T-helper 2 cell treated with Interferon-gamma antibody and Interleukin-4, amounts not matched to agents 100 ng/mL and 5 ng/mL, for 36 hours (primary cell): ENCODE data around the gene TRAF7. TPM values are rescaled to one million over a fixed set of nuclear protein-coding genes. Genes with fewer than 3 reads are reported as not detected.

Source experiments
- intact Hi-C: fragments of 100-400 bp; cut with micrococcal nuclease; formaldehyde crosslinking; loops from one replicate; pipeline ENCODE4 v1.15.1; 2023
- total RNA-seq: library from RNA; stranded (reverse); gene quantifications from 2 replicates; pipeline ENCODE4 v1.2.3, GENCODE V29; 2022

The TRAF7 gene
- total RNA-seq, 1 donor from 2014 or later: 57.6 TPM

GRCh38 chr16:2147981-2148671, 7.5 kb upstream of the TRAF7 start, which contains the start of gene RAB26:
Gene RAB26 (plus strand): TSS chr16:2148625. CDS start chr16:2148784, 159 bp downstream.
- intact Hi-C loops: no loop called here

DNA sequence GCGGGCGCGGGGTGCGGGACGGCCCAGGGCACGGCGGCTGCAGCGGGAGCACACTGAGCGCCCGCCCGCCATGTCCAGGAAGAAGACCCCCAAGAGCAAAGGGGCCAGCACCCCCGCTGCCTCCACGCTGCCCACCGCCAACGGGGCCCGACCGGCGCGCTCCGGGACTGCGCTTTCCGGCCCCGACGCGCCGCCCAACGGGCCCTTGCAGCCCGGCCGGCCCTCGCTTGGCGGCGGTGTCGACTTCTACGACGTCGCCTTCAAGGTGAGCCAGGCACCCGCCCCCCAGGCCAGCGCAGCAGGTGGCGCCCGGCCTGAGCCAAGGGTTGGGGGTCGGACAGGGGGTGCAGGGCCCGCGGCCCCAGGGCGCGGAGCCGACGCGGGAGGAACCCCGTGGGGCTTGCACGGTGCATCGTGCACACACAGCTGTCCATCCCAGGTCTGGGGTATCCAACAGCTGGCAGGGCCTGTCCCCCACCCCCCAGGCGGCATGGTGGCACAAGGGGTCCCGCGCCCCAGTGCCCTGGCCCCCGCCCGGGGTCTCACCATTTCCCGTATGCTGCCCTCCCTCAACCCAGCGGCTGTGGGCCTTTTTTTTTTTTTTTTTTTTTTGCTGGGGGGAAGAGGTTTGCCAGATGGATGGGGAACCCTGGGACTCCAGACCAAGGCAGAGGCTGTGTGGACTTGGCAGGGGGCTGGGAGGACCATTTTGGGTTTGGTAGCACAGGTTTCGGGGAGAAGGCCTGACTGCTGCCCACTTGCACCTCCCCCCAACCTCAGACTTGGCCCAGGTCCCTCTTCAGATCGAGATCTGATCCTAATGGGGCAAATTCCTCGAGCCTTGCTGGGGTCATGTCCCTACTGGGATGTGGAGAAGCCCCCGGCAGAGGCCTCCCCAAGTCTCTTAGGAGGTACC, 6.6 kb upstream of the TRAF7 start:
- intact Hi-C loops: no loop called here

GRCh38 chr16:2149630-2150417, 5.8 kb upstream of the TRAF7 start:
- intact Hi-C loops: no loop called here

DNA sequence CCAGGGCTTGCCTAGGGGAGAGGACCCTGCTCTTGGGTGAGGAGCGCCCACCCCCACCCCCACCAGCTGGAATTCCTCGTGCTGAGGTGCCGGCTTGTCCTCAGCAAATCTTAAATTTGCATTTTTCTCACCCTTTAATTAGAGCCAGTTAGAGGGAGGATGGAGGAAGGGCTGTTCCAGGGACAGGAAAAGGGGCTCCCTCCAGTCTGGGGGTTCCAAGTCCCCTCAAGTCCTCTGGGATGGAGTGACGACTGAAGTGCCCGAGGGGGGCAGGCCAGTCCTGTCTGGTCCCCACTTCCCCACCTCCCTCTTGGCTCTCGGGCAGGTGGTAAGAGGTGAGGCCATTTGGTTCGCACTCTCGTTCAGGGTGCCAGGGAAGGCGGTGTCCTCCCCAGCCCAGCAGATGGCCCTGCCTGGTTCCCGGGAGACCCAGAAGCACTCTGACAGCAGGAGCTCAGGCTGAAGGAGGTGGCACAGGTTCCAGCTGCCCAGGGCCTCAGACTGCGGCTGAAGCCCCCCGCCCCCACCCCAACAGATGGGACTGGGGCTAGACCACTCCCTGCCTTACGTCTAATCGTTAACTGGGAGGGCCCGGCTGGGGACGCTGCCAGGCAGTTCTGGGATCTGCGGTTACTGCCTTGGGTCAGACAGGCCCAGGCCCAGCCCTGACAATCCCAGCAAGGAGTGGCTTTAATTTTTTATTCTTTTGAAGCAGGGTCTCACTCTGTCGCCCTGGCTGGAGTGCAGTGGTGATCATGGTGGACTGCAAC, 5.0 kb upstream of the TRAF7 start:
- intact Hi-C loops: no loop called here

GRCh38 chr16:2151188-2152091, 4.1 kb upstream of the TRAF7 start:
- intact Hi-C loops: no loop called here

- intact Hi-C loops: no loop called here
Measured at GRCh38 chr16:2152695-2153506, 2.7 kb upstream of the TRAF7 start.

- intact Hi-C loops: loop anchor here (1.0 to 5.0 kb wide), 4 partner anchors 18 to 144 kb away; partner anchors contain the start of genes MLST8, NTHL1 and TSC2
Measured at GRCh38 chr16:2154533-2155090, 970 bp upstream of the TRAF7 start.

DNA sequence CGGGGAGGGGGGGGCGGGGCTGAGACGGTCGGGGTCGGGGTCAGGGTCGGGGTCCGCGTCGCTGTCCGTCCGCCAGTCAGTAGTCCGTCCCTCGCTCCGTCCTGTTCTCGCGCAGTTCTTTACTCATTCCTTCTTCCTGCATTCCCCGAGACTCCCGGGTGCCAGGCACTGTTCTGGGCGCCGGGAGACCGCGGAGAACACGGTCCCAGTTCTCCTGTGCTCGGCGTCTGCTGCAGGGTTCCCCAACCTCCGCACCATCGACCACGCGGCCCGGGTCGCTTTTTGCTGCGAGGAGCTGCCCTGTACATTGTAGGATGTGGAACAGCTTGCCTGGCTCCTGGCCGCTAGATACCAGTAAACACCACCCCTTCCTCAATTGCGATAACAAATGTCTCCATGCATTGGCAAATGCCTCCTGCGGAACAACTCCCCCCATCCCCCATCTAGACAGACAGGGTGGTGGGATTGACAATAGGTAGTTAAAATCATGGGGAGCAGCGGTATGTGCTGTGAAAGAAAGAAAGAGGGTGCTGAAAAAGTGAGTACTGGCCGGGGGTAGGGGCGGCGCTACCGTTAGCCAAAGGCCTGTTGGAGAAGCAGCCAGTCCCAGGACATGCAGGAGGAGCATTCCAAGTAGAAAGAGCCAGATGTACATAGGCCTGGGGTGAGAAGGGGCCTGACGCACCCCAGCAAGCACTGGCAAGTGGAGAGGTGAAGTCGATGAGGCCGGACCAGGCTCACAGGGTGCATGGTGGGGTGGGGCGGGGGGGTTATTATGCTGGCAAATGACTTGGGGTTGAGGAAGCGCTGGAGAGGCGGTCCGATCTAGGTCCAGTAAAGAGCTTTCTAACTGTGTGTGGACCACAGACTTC, 631 bp downstream of the TRAF7 start:
- intact Hi-C loops: loop anchor here (1.0 to 5.0 kb wide), 4 partner anchors 20 to 146 kb away; partner anchors contain the start of genes MLST8, NTHL1 and TSC2

DNA sequence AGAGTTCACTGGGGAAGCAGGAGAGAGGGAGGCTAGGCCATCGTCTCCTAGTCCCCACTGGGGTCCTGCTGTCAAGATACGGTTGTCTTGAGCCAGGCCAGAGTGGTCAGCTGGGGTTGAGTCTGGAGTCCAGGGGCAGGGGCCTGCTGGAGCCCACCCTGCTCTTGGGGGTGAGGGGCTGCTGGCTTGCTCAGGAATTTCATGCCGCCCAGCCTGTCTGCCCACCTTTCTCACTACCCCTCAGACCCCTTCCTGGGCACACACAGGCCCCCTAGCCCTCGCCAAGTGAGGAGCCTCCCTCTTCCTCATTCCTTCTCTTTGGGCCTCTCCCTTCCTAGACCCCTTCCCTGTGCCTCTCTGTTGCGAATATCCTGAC, 1.3 kb downstream of the TRAF7 start:
- intact Hi-C loops: loop anchor here (5.0 kb wide), 1 partner anchor 50 kb away; the partner anchor contains the start of gene MLST8

GRCh38 chr16:2157480-2158261, 2.1 kb downstream of the TRAF7 start:
- intact Hi-C loops: loop anchor here (5.0 kb wide), 1 partner anchor 50 kb away; the partner anchor contains the start of gene MLST8

DNA sequence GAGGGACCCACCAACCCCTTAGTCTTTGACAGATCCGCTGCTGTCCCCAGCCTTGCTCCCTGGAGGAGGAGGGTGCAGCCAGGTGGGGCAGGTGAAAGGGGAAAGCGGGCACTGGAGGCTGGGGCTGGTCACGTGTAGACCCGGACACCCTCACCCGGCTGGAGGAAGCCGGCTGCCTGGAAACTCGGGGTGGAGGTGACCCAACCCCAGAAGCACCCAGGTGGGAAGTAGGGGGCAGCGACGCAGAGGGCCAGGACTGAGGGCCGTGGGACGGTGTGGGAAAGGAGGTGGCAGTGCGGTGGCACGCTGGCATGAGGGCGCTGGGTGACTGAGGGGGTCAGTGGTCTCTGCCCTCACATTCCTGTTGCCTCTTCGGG, 2.7 kb downstream of the TRAF7 start:
- intact Hi-C loops: loop anchor here (5.0 kb wide), 1 partner anchor 49 kb away; the partner anchor contains the start of gene MLST8

DNA sequence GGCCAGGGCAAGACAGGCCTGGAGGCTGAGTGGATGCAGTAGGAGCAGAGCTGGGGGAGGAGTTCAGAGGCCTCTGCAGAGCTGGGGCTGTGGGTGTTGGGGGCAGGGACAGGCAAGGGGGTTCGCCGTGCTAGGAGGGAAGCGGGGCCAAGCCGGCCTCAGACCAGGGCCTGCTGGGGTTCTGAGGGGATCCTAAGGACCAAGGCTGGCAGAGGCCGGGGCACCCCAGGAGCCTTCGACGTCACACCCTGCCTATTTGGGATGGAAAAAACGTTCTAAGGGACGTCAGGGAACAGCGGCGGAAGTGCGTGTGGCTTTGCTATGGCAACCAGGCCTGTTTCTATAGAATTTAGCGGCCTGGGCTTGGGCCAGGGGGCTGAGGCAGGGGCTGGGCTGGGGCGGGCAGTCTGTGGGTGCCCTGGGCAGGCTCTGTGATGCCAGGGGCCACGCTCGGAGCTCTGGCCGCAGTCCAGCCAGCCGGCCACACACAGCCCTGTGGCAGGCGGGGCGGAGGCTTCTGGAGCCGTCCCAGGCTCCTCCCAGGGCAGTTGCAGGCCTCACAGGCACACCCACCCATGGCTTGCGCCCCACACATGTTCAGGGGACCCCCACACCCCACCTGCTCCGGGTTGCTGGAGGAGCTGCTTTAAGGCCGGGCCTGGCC, 3.7 kb downstream of the TRAF7 start:
- intact Hi-C loops: loop anchor here (5.0 kb wide), 1 partner anchor 48 kb away; the partner anchor contains the start of gene MLST8

DNA sequence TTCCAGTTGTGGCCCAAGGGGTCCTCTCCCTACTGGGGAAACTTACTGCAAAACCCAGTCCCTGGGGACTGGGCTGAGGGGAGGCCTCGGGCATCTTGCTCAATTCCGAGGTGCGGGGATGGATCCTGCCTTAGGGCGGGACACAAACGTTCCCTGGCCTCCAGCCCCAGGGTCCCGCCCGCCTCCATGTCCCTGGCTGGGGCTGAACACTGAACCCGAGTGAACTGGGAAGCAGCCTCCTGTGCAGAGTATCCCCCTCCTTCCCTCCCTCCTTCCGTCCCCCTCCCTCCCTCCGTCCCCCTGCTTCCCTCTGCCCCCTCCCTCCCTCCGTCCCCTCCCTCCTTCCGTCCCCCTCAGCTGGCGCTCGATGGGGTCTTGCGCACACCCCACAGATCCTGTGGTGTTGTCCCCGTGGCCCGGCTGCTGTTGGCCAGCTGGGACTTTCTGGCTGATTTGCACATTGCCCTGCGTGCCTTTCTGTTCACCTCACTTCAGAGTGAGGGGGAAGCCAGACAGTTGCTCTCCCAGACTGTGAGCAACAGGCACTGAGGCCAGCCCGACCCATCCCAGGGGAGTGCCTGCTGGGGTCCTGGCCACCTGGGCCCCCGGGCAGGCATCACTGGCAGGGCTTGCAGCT, 5.5 kb downstream of the TRAF7 start:
- intact Hi-C loops: no loop called here

GRCh38 chr16:2161911-2162310, 6.3 kb downstream of the TRAF7 start:
- intact Hi-C loops: no loop called here

DNA sequence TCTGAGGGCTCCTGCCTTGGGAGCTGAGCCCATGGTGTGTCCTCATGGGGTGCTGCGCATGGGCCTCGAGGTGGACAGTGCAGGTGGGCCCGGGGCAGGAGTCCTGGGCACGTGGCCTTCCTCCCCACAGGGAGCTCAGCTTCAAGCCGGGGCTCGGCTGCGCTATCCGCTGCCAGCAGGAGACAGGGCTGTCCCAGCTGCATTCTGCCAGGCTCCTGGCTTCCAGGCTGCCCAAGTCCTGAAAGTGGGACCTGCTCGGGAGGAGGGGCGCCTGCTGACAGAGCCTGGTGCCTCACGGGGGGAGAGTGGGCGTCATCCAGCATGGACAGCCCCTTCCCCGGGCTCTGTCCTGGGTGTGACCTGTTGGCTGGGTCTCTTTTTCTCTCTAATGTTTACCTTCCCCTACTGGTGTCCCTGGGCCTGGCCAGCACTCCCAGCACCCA, 7.1 kb downstream of the TRAF7 start:
- intact Hi-C loops: no loop called here
